C4-2B (cell line): ENCODE results near the gene ATCAY.
"Not testable (repeated sequence)": the region's sequence is repeated elsewhere in the genome, so short reads cannot be mapped to it uniquely, and the experiment has no call there.

ENCODE experiments used
- ZFX ChIP-seq: fragments of 450-650 bp; IDR thresholded peaks from 2 replicates; pipeline ENCODE4 v1.6.1; 2017
- TF ChIP-seq, protein P1 (sequence below): fragments of 450-650 bp; conservative IDR thresholded peaks from 2 replicates; pipeline ENCODE4 v1.5.1; 2017; ENCODE audit warnings: mild to moderate bottlenecking

DNA sequence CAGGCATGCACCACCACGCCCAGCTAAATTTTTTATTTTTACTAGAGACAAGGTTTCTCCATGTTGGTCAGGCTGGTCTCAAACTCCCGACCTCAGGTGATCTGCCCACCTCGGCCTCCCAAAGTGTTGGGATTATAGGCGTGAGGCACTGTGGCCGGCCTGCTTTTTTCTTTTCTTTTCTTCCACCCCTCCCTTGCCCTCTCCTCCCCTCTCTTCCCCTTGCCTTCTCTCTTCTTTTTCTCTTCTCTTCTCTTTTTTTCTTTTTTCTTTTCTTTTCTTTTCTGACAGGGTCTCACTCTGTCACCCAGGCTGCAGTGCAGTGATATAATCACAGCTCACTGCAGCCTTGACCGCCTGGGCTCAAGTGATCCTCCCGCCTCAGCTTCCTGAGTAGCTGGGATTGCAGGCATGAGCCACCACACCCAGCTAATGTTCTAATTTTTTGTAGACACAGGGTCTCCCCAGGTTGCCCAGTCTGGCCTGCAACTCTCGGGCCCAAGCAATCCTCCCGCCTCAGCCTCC lies 72.3 kb downstream of the ATCAY start:
- TF ChIP-seq, protein P1, sequence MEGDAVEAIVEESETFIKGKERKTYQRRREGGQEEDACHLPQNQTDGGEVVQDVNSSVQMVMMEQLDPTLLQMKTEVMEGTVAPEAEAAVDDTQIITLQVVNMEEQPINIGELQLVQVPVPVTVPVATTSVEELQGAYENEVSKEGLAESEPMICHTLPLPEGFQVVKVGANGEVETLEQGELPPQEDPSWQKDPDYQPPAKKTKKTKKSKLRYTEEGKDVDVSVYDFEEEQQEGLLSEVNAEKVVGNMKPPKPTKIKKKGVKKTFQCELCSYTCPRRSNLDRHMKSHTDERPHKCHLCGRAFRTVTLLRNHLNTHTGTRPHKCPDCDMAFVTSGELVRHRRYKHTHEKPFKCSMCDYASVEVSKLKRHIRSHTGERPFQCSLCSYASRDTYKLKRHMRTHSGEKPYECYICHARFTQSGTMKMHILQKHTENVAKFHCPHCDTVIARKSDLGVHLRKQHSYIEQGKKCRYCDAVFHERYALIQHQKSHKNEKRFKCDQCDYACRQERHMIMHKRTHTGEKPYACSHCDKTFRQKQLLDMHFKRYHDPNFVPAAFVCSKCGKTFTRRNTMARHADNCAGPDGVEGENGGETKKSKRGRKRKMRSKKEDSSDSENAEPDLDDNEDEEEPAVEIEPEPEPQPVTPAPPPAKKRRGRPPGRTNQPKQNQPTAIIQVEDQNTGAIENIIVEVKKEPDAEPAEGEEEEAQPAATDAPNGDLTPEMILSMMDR = not testable (repeated sequence)
- not testable (repeated sequence) for TF ChIP-seq ZFX
